ENCODE results near the gene CCNL2.

Gene CCNL2

GRCh38 chr1:1398677-1399186 is 403 bp downstream of the CCNL2 start:
- H2BK15ac ChIP-seq (ENCODE audit: low read depth, poor library complexity, severe bottlenecking) = peak overlapping the region; percentile 60
- H3K9me3 ChIP-seq (ENCODE audit: control insufficient read depth, low read length) = no peaks in the 10 kb centered on the region
- peak overlapping the region; percentile 41 for H3K27ac ChIP-seq (ENCODE audit: low read length, poor library complexity, severe bottlenecking)
- H3K4me3 ChIP-seq (ENCODE audit: insufficient read depth in 1 of 2, low read depth in 1 of 2, low read length in 2 of 2) = peak overlapping the region; percentile 89 to 98
- H2BK120ac ChIP-seq (ENCODE audit: low read depth, low read length) = peak overlapping the region; percentile 93
- peaks cover 1% of the 10 kb centered on the region for H3K79me1 ChIP-seq (replicated peaks; ENCODE audit: low read length, poor library complexity, severe bottlenecking)
- H3K23ac ChIP-seq (ENCODE audit: low read length in 2 of 2) = peak overlapping the region in 1 of 2 experiments; percentile 34
- H3K18ac ChIP-seq (ENCODE audit: low read depth in 1 of 2, low read length in 2 of 2) = peak overlapping the region; percentile 94 to 98
- peaks cover 34% of the 10 kb centered on the region for H3K4me1 ChIP-seq (ENCODE audit: control insufficient read depth, insufficient read depth, low read depth, low read length)
- peak overlapping the region; percentile 94 for H4K91ac ChIP-seq (ENCODE audit: low read length)
- peak overlapping the region in 1 of 2 experiments; percentile 60 for H2BK12ac ChIP-seq (ENCODE audit: low read length in 2 of 2)
- peak overlapping the region; percentile 95 for H3K9ac ChIP-seq (ENCODE audit: low read length)
- H3K36me3 ChIP-seq (ENCODE audit: control insufficient read depth in 1 of 2, insufficient read depth in 2 of 2, low read depth in 1 of 2, low read length in 2 of 2) = peaks cover 64 to 68% of the 10 kb centered on the region in 2 experiments
- H3K27me3 ChIP-seq (ENCODE audit: control insufficient read depth in 1 of 2, insufficient read depth in 1 of 2, low read length in 2 of 2) = no peaks in the 10 kb centered on the region
- no peak overlapping the region for H2AFZ ChIP-seq (ENCODE audit: low read depth, low read length)
- DNase-seq = no peak
- peak overlapping the region; percentile 87 for H3K4me2 ChIP-seq (ENCODE audit: low read length, poor library complexity, severe bottlenecking)
- peak overlapping the region; percentile 97 for H4K8ac ChIP-seq (ENCODE audit: low read length)
- H2BK5ac ChIP-seq (ENCODE audit: low read depth, low read length, poor library complexity, severe bottlenecking) = no peak overlapping the region
- peak overlapping the region in 1 of 2 experiments; percentile 98 for H3K14ac ChIP-seq (ENCODE audit: low read length in 2 of 2)
- peak overlapping the region; percentile 97 to 99 for H3K4ac ChIP-seq (ENCODE audit: low read depth in 1 of 2, low read length in 2 of 2)
- 2% methylated on average over 33 of the region's 54 CpGs for WGBS
- H2AK5ac ChIP-seq (ENCODE audit: low read length, severe bottlenecking) = peak overlapping the region; percentile 53

DNA sequence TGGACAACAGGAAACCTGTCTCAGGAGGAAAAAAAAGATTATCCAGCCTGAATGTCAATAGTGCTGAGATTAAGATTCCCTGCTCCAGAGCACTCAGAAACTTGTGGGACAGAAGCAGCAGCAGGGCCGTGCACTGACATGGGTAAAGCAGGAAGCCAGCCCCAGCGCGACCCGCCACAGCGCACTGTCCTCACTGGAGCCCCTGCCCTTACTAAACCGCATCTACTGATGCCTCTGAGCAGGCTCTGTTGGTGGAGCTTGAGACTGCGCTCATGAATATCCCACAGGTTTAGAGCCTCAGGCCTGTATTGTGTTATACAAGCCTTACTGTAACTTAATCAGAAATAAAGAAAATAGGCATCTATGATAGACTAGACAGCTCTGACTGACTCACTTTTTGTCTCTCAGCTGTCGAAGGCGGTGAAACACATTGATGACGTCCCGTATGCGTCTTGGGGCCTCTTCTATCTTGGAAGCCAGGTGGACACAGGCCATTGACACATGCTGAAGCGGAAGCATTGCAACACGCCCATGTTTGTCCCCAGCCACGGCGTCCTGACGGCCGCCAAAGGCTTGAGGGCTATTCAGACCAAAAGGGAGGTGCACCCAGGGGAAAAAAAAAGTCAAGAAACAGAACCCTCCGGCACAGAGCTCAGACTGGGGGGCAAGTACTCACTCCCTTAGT is 1.2 kb downstream of the CCNL2 start:
- Histone ChIP-seq H3K27ac (ENCODE audit: low read length, poor library complexity, severe bottlenecking) (no peak overlapping the region), H2BK15ac (ENCODE audit: low read depth, poor library complexity, severe bottlenecking) (no peak overlapping the region), H3K23ac (ENCODE audit: low read length in 2 of 2) (peak overlapping the region in 1 of 2 experiments; percentile 89), H2BK120ac (ENCODE audit: low read depth, low read length) (no peak overlapping the region), H3K4me2 (ENCODE audit: low read length, poor library complexity, severe bottlenecking) (peak overlapping the region; percentile 87), H4K8ac (ENCODE audit: low read length) (peak overlapping the region; percentile 32), H3K9ac (ENCODE audit: low read length) (peak overlapping the region; percentile 95), H3K4me1 (ENCODE audit: control insufficient read depth, insufficient read depth, low read depth, low read length) (peaks cover 36% of the 10 kb centered on the region), H3K79me1 (replicated peaks; ENCODE audit: low read length, poor library complexity, severe bottlenecking) (peaks cover 7% of the 10 kb centered on the region), H2BK5ac (ENCODE audit: low read depth, low read length, poor library complexity, severe bottlenecking) (no peak overlapping the region), H3K9me3 (ENCODE audit: control insufficient read depth, low read length) (no peaks in the 10 kb centered on the region), H3K18ac (ENCODE audit: low read depth in 1 of 2, low read length in 2 of 2) (no peak overlapping the region), H2AFZ (ENCODE audit: low read depth, low read length) (no peak overlapping the region), H3K4me3 (ENCODE audit: insufficient read depth in 1 of 2, low read depth in 1 of 2, low read length in 2 of 2) (peak overlapping the region; percentile 89 to 98), H2AK5ac (ENCODE audit: low read length, severe bottlenecking) (no peak overlapping the region), H3K36me3 (ENCODE audit: control insufficient read depth in 1 of 2, insufficient read depth in 2 of 2, low read depth in 1 of 2, low read length in 2 of 2) (peaks cover 70 to 71% of the 10 kb centered on the region in 2 experiments), H4K91ac (ENCODE audit: low read length) (no peak overlapping the region), H3K27me3 (ENCODE audit: control insufficient read depth in 1 of 2, insufficient read depth in 1 of 2, low read length in 2 of 2) (no peaks in the 10 kb centered on the region), H3K4ac (ENCODE audit: low read depth in 1 of 2, low read length in 2 of 2) (no peak overlapping the region), H3K14ac (ENCODE audit: low read length in 2 of 2) (no peak overlapping the region), H2BK12ac (ENCODE audit: low read length in 2 of 2) (no peak overlapping the region)
- WGBS = 63% methylated on average over 18 of the region's 19 CpGs
- peak; percentile 51 for DNase-seq

DNA sequence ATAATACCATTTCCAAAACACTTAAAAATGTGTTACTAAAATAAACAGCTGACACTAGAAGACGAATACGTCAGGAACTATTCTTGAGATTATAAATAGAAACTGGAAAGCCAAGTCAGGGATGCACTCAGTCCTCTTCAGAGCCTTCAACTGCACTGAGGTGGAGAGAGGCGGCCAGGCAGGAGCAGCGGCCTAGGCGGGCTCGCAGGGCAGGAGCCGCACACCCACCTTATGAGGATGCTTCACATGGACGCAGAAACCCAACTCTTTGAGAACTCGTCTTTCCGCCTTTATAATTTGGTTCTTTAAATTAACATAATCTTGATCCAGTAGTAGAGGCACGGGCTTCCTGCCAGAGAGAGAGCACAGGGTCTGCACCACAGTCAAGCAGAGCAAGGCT is 4.0 kb downstream of the CCNL2 start:
- 93% methylated on average over 11 of the region's 11 CpGs for WGBS
- no peaks in the 10 kb centered on the region for H3K9me3 ChIP-seq (ENCODE audit: control insufficient read depth, low read length)
- no peak overlapping the region for H2BK120ac ChIP-seq (ENCODE audit: low read depth, low read length)
- no peak overlapping the region for H3K4ac ChIP-seq (ENCODE audit: low read depth in 1 of 2, low read length in 2 of 2)
- peaks cover 20% of the 10 kb centered on the region for H3K79me1 ChIP-seq (replicated peaks; ENCODE audit: low read length, poor library complexity, severe bottlenecking)
- no peak overlapping the region for H3K4me2 ChIP-seq (ENCODE audit: low read length, poor library complexity, severe bottlenecking)
- no peak overlapping the region for H3K9ac ChIP-seq (ENCODE audit: low read length)
- H3K36me3 ChIP-seq (ENCODE audit: control insufficient read depth in 1 of 2, insufficient read depth in 2 of 2, low read depth in 1 of 2, low read length in 2 of 2) = peaks cover 65 to 70% of the 10 kb centered on the region in 2 experiments
- no peak overlapping the region for H3K4me3 ChIP-seq (ENCODE audit: insufficient read depth in 1 of 2, low read depth in 1 of 2, low read length in 2 of 2)
- no peak for DNase-seq
- no peak overlapping the region for H2AK5ac ChIP-seq (ENCODE audit: low read length, severe bottlenecking)
- no peak overlapping the region for H3K27ac ChIP-seq (ENCODE audit: low read length, poor library complexity, severe bottlenecking)
- no peak overlapping the region for H2AFZ ChIP-seq (ENCODE audit: low read depth, low read length)
- no peak overlapping the region for H3K23ac ChIP-seq (ENCODE audit: low read length in 2 of 2)
- no peaks in the 10 kb centered on the region for H3K27me3 ChIP-seq (ENCODE audit: control insufficient read depth in 1 of 2, insufficient read depth in 1 of 2, low read length in 2 of 2)
- H4K91ac ChIP-seq (ENCODE audit: low read length) = no peak overlapping the region
- H4K8ac ChIP-seq (ENCODE audit: low read length) = no peak overlapping the region
- H3K4me1 ChIP-seq (ENCODE audit: control insufficient read depth, insufficient read depth, low read depth, low read length) = peaks cover 18% of the 10 kb centered on the region
- H2BK5ac ChIP-seq (ENCODE audit: low read depth, low read length, poor library complexity, severe bottlenecking) = no peak overlapping the region
- no peak overlapping the region for H2BK15ac ChIP-seq (ENCODE audit: low read depth, poor library complexity, severe bottlenecking)
- H3K18ac ChIP-seq (ENCODE audit: low read depth in 1 of 2, low read length in 2 of 2) = no peak overlapping the region
- H2BK12ac ChIP-seq (ENCODE audit: low read length in 2 of 2) = no peak overlapping the region
- H3K14ac ChIP-seq (ENCODE audit: low read length in 2 of 2) = no peak overlapping the region

- no peak overlapping the region for H2AFZ ChIP-seq (ENCODE audit: low read depth, low read length)
- WGBS = 97% methylated on average over 7 of the region's 7 CpGs
Observed at GRCh38 chr1:1394116-1394515, 5.0 kb downstream of the CCNL2 start.

More at GRCh38 chr1:1394116-1394515, 5.0 kb downstream of the CCNL2 start:
- DNase-seq = no peak
- Histone ChIP-seq H3K4ac (ENCODE audit: low read depth in 1 of 2, low read length in 2 of 2) (no peak overlapping the region), H3K4me3 (ENCODE audit: insufficient read depth in 1 of 2, low read depth in 1 of 2, low read length in 2 of 2) (no peak overlapping the region), H3K9ac (ENCODE audit: low read length) (no peak overlapping the region), H2BK15ac (ENCODE audit: low read depth, poor library complexity, severe bottlenecking) (no peak overlapping the region), H3K79me1 (replicated peaks; ENCODE audit: low read length, poor library complexity, severe bottlenecking) (peaks cover 27% of the 10 kb centered on the region), H3K27me3 (ENCODE audit: control insufficient read depth in 1 of 2, insufficient read depth in 1 of 2, low read length in 2 of 2) (no peaks in the 10 kb centered on the region), H3K18ac (ENCODE audit: low read depth in 1 of 2, low read length in 2 of 2) (no peak overlapping the region), H2BK5ac (ENCODE audit: low read depth, low read length, poor library complexity, severe bottlenecking) (no peak overlapping the region), H2AK5ac (ENCODE audit: low read length, severe bottlenecking) (no peak overlapping the region), H3K9me3 (ENCODE audit: control insufficient read depth, low read length) (no peaks in the 10 kb centered on the region), H3K4me1 (ENCODE audit: control insufficient read depth, insufficient read depth, low read depth, low read length) (peaks cover 13% of the 10 kb centered on the region), H4K8ac (ENCODE audit: low read length) (no peak overlapping the region), H2BK12ac (ENCODE audit: low read length in 2 of 2) (no peak overlapping the region), H3K23ac (ENCODE audit: low read length in 2 of 2) (no peak overlapping the region), H3K27ac (ENCODE audit: low read length, poor library complexity, severe bottlenecking) (no peak overlapping the region), H3K4me2 (ENCODE audit: low read length, poor library complexity, severe bottlenecking) (no peak overlapping the region), H4K91ac (ENCODE audit: low read length) (no peak overlapping the region), H2BK120ac (ENCODE audit: low read depth, low read length) (no peak overlapping the region), H3K14ac (ENCODE audit: low read length in 2 of 2) (no peak overlapping the region), H3K36me3 (ENCODE audit: control insufficient read depth in 1 of 2, insufficient read depth in 2 of 2, low read depth in 1 of 2, low read length in 2 of 2) (peaks cover 73 to 80% of the 10 kb centered on the region in 2 experiments)

Data from mesenchymal stem cell (in vitro differentiated cells and primary cell).